OCI-LY1 (cell line): ENCODE results near the gene SUGCT.

Experiments
- CTCF ChIP-seq: fragments of 200-600 bp; sonication (generic), shearing (Covaris generic); IDR thresholded peaks from 2 replicates; pipeline ENCODE4 v1.5.1; 2017; ENCODE audit warnings: mild to moderate bottlenecking, antibody characterized with exemption, low read length, moderate library complexity, mixed read lengths
- EZH2 ChIP-seq: fragments of 200-600 bp; sonication (generic), shearing (Covaris generic); IDR thresholded peaks from 2 replicates; pipeline ENCODE4 v1.8.0; 2017; ENCODE audit warnings: borderline replicate concordance, mixed run types, mild to moderate bottlenecking, antibody characterized with exemption, low read length, moderate library complexity, mixed read lengths

- TF ChIP-seq CTCF (no peak), EZH2 (no peak)
Observed at GRCh38 chr7:40676221-40676620, 541.4 kb downstream of the SUGCT start.
